ENCODE data around the gene PBRM1.

PBRM1 gene

DNA sequence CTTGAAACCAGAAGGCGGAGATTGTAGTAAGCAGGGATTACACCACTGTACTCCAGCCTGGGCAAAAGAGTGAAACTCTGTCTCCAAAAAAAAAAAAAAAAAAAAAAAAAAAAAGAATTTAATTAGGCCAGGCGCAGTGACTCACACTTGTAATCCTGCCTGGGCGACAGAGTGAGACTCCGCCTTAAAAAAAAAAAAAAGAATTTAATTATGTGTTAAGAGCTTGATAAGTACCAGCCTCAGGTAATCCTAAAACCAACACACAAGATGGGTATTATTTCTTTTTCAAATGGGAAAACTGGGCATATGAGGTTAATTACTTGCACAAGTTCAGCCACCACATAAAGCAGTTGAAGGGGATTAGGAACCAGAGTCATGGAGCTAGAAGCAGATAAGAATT is 49.0 kb downstream of the PBRM1 start:
- no peak for DNase-seq (ENCODE audit: extremely low read depth, low read depth)
- TF ChIP-seq, protein P1, sequence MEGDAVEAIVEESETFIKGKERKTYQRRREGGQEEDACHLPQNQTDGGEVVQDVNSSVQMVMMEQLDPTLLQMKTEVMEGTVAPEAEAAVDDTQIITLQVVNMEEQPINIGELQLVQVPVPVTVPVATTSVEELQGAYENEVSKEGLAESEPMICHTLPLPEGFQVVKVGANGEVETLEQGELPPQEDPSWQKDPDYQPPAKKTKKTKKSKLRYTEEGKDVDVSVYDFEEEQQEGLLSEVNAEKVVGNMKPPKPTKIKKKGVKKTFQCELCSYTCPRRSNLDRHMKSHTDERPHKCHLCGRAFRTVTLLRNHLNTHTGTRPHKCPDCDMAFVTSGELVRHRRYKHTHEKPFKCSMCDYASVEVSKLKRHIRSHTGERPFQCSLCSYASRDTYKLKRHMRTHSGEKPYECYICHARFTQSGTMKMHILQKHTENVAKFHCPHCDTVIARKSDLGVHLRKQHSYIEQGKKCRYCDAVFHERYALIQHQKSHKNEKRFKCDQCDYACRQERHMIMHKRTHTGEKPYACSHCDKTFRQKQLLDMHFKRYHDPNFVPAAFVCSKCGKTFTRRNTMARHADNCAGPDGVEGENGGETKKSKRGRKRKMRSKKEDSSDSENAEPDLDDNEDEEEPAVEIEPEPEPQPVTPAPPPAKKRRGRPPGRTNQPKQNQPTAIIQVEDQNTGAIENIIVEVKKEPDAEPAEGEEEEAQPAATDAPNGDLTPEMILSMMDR (IDR thresholded peaks at IDR 0.05; ENCODE audit: low read depth, low read length, missing control alignments), result no peak

DNA sequence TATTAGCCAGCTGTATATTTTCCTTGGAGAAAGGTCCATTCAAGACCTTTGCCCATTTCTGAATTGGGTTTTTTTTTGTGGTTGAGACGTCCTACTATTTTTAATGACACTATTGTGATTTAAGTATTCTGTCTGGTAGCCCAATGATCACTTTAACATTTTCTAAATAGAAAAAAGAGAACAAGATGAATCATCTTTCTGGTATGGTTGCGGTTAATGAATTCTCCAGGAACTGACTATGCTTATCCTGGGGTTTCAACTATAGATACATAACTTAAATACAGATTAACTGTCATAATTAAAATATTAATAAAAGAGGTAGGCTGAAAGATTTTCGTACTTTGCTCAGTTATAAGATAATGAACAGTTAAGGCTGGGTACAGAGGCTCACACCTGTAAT is 51.9 kb downstream of the PBRM1 start:
- DNase-seq (ENCODE audit: extremely low read depth, low read depth), result no peak
- TF ChIP-seq, protein P1 (IDR thresholded peaks at IDR 0.05; ENCODE audit: low read depth, low read length, missing control alignments), result no peak
- H3K4me3 ChIP-seq (replicated peaks; ENCODE audit: low read depth, low read length), result no peak overlapping the region

More for the DNA sequence above, 49.0 kb downstream of the PBRM1 start:
- no peak overlapping the region for H3K4me3 ChIP-seq (replicated peaks; ENCODE audit: low read depth, low read length)

DNA sequence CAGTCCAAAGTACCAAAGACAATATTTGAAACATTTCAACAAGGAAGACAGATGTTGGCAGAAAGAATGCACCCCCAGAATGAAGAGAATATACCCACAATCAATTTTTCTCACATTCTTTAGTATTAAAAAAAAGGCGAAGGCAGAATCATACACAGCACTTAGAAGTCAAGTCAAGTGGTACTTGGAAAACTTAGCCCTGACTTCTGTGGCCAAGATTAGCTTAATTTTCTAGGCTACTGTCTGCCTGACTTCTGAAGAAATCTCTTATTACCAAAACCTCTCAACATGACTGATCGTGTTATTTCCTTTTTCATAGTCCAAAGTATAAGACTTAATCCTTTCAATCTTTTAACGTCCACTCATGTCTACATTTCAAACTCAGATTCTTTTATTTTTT is 60.7 kb downstream of the PBRM1 start:
- H3K4me3 ChIP-seq (replicated peaks; ENCODE audit: low read depth, low read length), result no peak overlapping the region
- TF ChIP-seq, protein P1 (IDR thresholded peaks at IDR 0.05; ENCODE audit: low read depth, low read length, missing control alignments), result no peak
- DNase-seq (ENCODE audit: extremely low read depth, low read depth), result no peak

DNA sequence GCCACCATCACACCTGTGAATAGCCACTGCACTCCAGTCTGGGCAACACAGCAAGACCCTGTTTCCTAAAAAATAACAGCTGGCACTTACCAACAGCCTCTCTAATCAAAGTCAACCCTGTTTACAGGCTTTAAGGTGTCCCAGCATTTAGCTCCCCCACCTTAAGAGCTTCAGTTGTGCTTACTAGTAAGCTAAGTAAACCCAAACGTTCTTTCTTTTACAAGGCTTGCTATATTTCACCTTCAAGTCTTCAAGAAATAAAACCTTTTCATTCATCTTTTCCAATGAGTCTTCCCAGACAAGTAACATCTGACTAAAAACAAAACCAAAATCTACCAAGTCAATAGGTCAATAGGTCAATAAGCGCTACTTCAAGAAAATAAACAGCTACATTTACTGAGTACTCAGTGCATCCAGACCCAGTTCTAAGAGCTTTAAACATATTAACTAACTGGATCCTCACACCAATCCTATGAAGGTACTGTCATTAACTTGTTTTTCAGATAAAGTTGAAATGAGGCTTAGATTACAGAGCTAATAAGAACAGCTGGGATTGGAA is 62.4 kb downstream of the PBRM1 start:
- TF ChIP-seq, protein P1 (IDR thresholded peaks at IDR 0.05; ENCODE audit: low read depth, low read length, missing control alignments), result no peak
- no peak for DNase-seq (ENCODE audit: extremely low read depth, low read depth)
- H3K4me3 ChIP-seq (replicated peaks; ENCODE audit: low read depth, low read length), result no peak overlapping the region

DNA sequence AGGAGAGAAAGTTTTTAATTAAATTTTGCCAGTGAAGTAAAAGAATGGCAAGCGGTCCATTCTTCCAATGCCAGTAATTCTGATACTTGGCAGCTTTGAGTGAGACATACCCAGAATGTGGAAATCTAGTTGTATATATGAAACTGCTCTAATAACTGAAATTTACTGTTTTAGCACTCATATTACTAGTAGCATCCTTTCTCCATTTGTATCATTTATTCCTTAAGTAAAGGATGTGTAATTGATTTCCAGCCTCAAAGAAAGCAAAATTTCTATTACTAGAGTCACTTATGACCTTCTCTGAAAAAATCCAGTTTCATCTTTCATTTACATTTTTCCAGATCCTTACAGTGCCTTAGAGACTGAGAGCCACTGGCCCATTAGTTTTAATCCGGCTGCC is 65.1 kb downstream of the PBRM1 start:
- TF ChIP-seq, protein P1 (IDR thresholded peaks at IDR 0.05; ENCODE audit: low read depth, low read length, missing control alignments), result no peak
- no peak for DNase-seq (ENCODE audit: extremely low read depth, low read depth)
- H3K4me3 ChIP-seq (replicated peaks; ENCODE audit: low read depth, low read length), result no peak overlapping the region

DNA sequence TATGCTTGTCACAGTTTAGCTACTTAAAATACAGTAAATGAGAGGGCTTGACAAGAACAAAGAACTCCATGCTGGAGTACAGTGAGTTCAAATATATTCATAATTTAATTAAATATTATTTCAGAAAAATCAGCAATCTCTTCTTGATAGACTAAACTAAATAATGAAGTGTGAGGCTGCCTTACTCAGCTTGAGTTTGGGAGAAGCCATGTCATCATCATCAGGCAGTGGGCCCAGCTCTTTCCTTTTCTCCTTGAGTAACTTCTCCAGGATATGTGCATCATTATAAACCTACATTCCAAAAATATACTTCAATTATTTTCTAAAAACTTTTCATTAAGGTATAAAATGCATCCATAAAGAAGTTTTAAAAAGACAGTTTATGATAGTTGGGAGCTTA is 70.5 kb downstream of the PBRM1 start:
- no peak overlapping the region for H3K4me3 ChIP-seq (replicated peaks; ENCODE audit: low read depth, low read length)
- TF ChIP-seq, protein P1 (IDR thresholded peaks at IDR 0.05; ENCODE audit: low read depth, low read length, missing control alignments), result no peak
- DNase-seq (ENCODE audit: extremely low read depth, low read depth), result no peak

DNA sequence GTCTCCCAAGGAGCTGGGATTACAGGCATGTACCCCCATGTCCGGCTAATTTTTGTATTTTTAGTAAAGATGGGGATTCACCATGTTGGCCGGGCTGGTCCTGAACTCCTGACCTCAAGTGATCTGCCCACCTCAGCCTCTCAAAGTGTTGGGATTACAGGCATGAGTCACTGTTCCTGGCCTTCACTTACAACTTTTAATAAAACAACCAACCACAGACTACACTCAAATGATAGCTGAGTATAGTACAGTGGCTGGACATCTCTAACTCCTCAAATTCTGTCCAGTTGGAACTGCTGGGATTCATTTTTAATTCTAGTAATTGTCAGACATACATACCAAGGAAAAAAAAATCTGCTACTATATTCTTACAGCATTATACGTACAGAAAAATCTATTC is 71.0 kb downstream of the PBRM1 start:
- TF ChIP-seq, protein P1 (IDR thresholded peaks at IDR 0.05; ENCODE audit: low read depth, low read length, missing control alignments), result no peak
- H3K4me3 ChIP-seq (replicated peaks; ENCODE audit: low read depth, low read length), result no peak overlapping the region
- DNase-seq (ENCODE audit: extremely low read depth, low read depth), result no peak
